K562 (cell line): Measurements from ENCODE around the gene SMIM7. TPM values are rescaled to one million over a fixed set of nuclear protein-coding genes. Genes with fewer than 3 reads are reported as not detected.

Source experiments
- ARID2 ChIP-seq: fragments of 450-650 bp; IDR thresholded peaks from 2 replicates; pipeline ENCODE4 v1.6.1; 2017; ENCODE audit warnings: antibody characterized with exemption, mild to moderate bottlenecking
- BRCA1 ChIP-seq, 2 experiments: fragments of 450-650 bp in 1 of 2; sonication (generic) in 1 of 2; formaldehyde crosslinking in 1 of 2; IDR thresholded peaks; 2 replicates each; pipeline versions ENCODE4 v1.5.0 to v1.6.1; 2017 to 2020; ENCODE audit warnings: mild to moderate bottlenecking in 1 of 2, missing genetic modification reagents in 1 of 2
- CHD2 ChIP-seq: IDR thresholded peaks from 2 replicates; pipeline ENCODE4 v1.6.1; 2011; ENCODE audit warnings: low read depth, low read length
- EP400 ChIP-seq: fragments of 450-650 bp; IDR thresholded peaks from 2 replicates; pipeline ENCODE4 v1.6.1; 2017; ENCODE audit warnings: antibody characterized with exemption, mild to moderate bottlenecking, moderate library complexity
- HNRNPUL1 ChIP-seq: fragments of 200-400 bp; formaldehyde crosslinking; IDR thresholded peaks from 2 replicates; pipeline ENCODE4 v1.6.1; 2017; ENCODE audit warnings: low read length
- MTA1 ChIP-seq: fragments of 450-650 bp; IDR thresholded peaks from 2 replicates; pipeline ENCODE4 v1.6.1; 2017; ENCODE audit warnings: borderline replicate concordance
- NCOA1 ChIP-seq: fragments of 450-650 bp; IDR thresholded peaks from 2 replicates; pipeline ENCODE4 v1.6.1; 2016; ENCODE audit warnings: low read depth
- NFYB ChIP-seq: IDR thresholded peaks from 2 replicates; pipeline ENCODE4 v1.6.1; 2011; ENCODE audit warnings: mild to moderate bottlenecking, moderate library complexity; ENCODE audit not compliant: insufficient read length; ENCODE audit errors: extremely low read depth
- RBM14 ChIP-seq: fragments of 200-400 bp; formaldehyde crosslinking; IDR thresholded peaks from 2 replicates; pipeline ENCODE4 v1.6.1; 2018; ENCODE audit warnings: low read depth, mild to moderate bottlenecking, low read length, moderate library complexity, borderline replicate concordance; ENCODE audit not compliant: insufficient read depth
- REST ChIP-seq, 2 experiments: fragments of 450-650 bp; formaldehyde crosslinking in 1 of 2; IDR thresholded peaks; 2 replicates each; pipeline versions ENCODE4 v1.4.0 to v1.6.1; 2014 to 2020; ENCODE audit warnings: mild to moderate bottlenecking in 2 of 2, borderline replicate concordance in 1 of 2, low read depth in 1 of 2
- USF2 ChIP-seq: sonication (generic); formaldehyde crosslinking; IDR thresholded peaks from 2 replicates; pipeline ENCODE4 v1.5.0; 2020; ENCODE audit warnings: missing genetic modification reagents
- ZNF41 ChIP-seq: fragments of 250-450 bp; sonication (Bioruptor Pico); conservative IDR thresholded peaks from 2 replicates; pipeline ENCODE4 v1.4.0; 2020; ENCODE audit warnings: mild to moderate bottlenecking
- ZNF589 ChIP-seq: fragments of 200-800 bp; sonication (Bioruptor generic); IDR thresholded peaks from 2 replicates; pipeline ENCODE4 v1.6.1; 2016; ENCODE audit warnings: low read depth, missing genetic modification characterization, missing compliant biosample characterization
- ZNF644 ChIP-seq: fragments of 200-800 bp; sonication (Bioruptor generic); IDR thresholded peaks from 2 replicates; pipeline ENCODE4 v1.6.1; 2016; ENCODE audit warnings: low read depth, missing genetic modification characterization, missing compliant biosample characterization
- polyA plus RNA-seq, 8 experiments: library from polyadenylated mRNA; depleted of rRNA in 4 of 8; stranded (reverse) in 5 of 8; unstranded in 3 of 8; fragments of >200 nt; fragmentation: Nextera tagmentation in 2 of 8; fragmentation: Illumina TruSeq in 1 of 8; extraction: Ambion mirVana in 2 of 8; extraction: Trizol in 1 of 8; gene quantifications; 2 replicates each; pipeline versions ENCODE4 v1.2.1 to v1.2.3, GENCODE V29; 2011 to 2014; ENCODE audit warnings: inconsistent platforms in 1 of 8, missing spikeins in 1 of 8
- total RNA-seq, 7 experiments: library from RNA; depleted of rRNA in 6 of 7; stranded (reverse); fragments of >200 nt in 6 of 7; fragmentation: Illumina TruSeq in 2 of 7; extraction: Trizol in 2 of 7; gene quantifications; 2 replicates each; pipeline versions ENCODE4 v1.2.1 to v1.2.3, GENCODE V29; 2011 to 2021; ENCODE audit warnings: low replicate concordance in 1 of 7

SMIM7 gene
- total and polyA plus RNA-seq, 9 of the 15 experiments (the other 6 are each of a cell fraction or from before 2014, with no cell fraction given): 55.3 to 265 (median 107) TPM

- TF ChIP-seq CHD2 (0 out of 2 replicates have a peak, but pooled peaks have one; percentile 37), ZNF644 (tag) (no peak), USF2 (CRISPR knock-in tag) (peak; percentile 93), RBM14 (no peak), ZNF589 (CRISPR knock-in tag) (no peak), HNRNPUL1 (no peak), MTA1 (no peak), EP400 (no peak), NFYB (peak; percentile 86), BRCA1 (IDR thresholded peaks at IDR 0.05) (no peak), BRCA1 (CRISPR knock-in tag; IDR thresholded peaks at IDR 0.05) (no peak), REST (IDR thresholded peaks at IDR 0.05; ENCODE audit: borderline replicate concordance) (peak; percentile 13; the same call in 1 of the 2 replicates), REST (CRISPR knock-in tag; IDR thresholded peaks at IDR 0.05; ENCODE audit: low read depth) (no peak), NCOA1 (no peak), ARID2 (no peak), ZNF41 (CRISPR knock-in tag) (no peak)
- TF ChIP-seq, all 486 proteins: peak for 10
Measured at GRCh38 chr19:16654140-16654539, 5.8 kb downstream of the SMIM7 start (continued).
